Measurements from ENCODE around the gene MARCHF10.

GRCh38 chr17:62805234-62805633 is 2.9 kb downstream of the MARCHF10 start:
- no peak for TF ChIP-seq CTCF (IDR thresholded peaks at IDR 0.05)
- TF ChIP-seq POLR2A (IDR thresholded peaks at IDR 0.05) = no peak
